Neural cell (in vitro differentiated cells): ENCODE measurements around the gene GALNT14. TPM values are rescaled to one million over a fixed set of nuclear protein-coding genes. Genes with fewer than 3 reads are reported as not detected.

ENCODE experiments used
- H2AFZ ChIP-seq: fragments of 200-600, 300-800 bp; sonication (generic), shearing (Covaris generic); 2 replicates; pipeline ENCODE4 v1.6.0; 2014; ENCODE audit warnings: low read depth, mild to moderate bottlenecking, antibody characterized with exemption, low read length, moderate library complexity
- H3F3A ChIP-seq: fragments of 200-600 bp; shearing (Covaris generic); 2 replicates; pipeline ENCODE4 v1.6.1; 2016; ENCODE audit warnings: mild to moderate bottlenecking, moderate library complexity, mixed read lengths, antibody characterized with exemption, low read length; ENCODE audit not compliant: insufficient read depth, poor library complexity, severe bottlenecking
- H3K27ac ChIP-seq: fragments of 200-600, 300-800 bp; sonication (generic), shearing (Covaris generic); 2 replicates; pipeline ENCODE4 v1.5.1; 2014; ENCODE audit warnings: mild to moderate bottlenecking, low read length, moderate library complexity
- H3K27me3 ChIP-seq: fragments of 300-800, 200-600 bp; sonication (generic), shearing (Covaris generic); 2 replicates; pipeline ENCODE4 v1.6.0; 2014; ENCODE audit warnings: mild to moderate bottlenecking, low read depth, low read length, moderate library complexity; ENCODE audit not compliant: insufficient read depth
- H3K36me3 ChIP-seq: fragments of 300-800, 200-600 bp; sonication (generic), shearing (Covaris generic); 2 replicates; pipeline ENCODE4 v1.5.1; 2014; ENCODE audit warnings: mild to moderate bottlenecking, antibody characterized with exemption, low read length, moderate library complexity; ENCODE audit not compliant: insufficient read depth
- H3K4me2 ChIP-seq: fragments of 300-800, 200-600 bp; sonication (generic), shearing (Covaris generic); 2 replicates; pipeline ENCODE4 v1.6.0; 2014; ENCODE audit warnings: mild to moderate bottlenecking, low read length
- H3K4me3 ChIP-seq: fragments of 300-800, 200-600 bp; sonication (generic), shearing (Covaris generic); 2 replicates; pipeline ENCODE4 v1.5.1; 2014; ENCODE audit warnings: mild to moderate bottlenecking, low read length, moderate library complexity
- H3K79me2 ChIP-seq: fragments of 200-600 bp; shearing (Covaris generic); replicated peaks from 2 replicates; pipeline ENCODE4 v1.6.0; 2014; ENCODE audit warnings: mild to moderate bottlenecking, low read length, moderate library complexity; ENCODE audit not compliant: insufficient read depth
- H3K9ac ChIP-seq: fragments of 300-800, 200-600 bp; sonication (generic), shearing (Covaris generic); 2 replicates; pipeline ENCODE4 v1.6.1; 2016; ENCODE audit warnings: mild to moderate bottlenecking, low read length, mixed read lengths
- H3K9me2 ChIP-seq: fragments of 200-600 bp; shearing (Covaris generic); 2 replicates; pipeline ENCODE4 v1.6.1; 2016; ENCODE audit warnings: mild to moderate bottlenecking, low read length, mixed read lengths; ENCODE audit not compliant: insufficient read depth
- H3K9me3 ChIP-seq: fragments of 200-600, 300-800 bp; sonication (generic), shearing (Covaris generic); 2 replicates; pipeline ENCODE4 v1.6.1; 2016; ENCODE audit warnings: mild to moderate bottlenecking, mixed run types, low read length, moderate library complexity, mixed read lengths
- H4K20me1 ChIP-seq: fragments of 200-600 bp; shearing (Covaris generic); 2 replicates; pipeline ENCODE4 v1.6.1; 2016; ENCODE audit warnings: mild to moderate bottlenecking, mixed run types; ENCODE audit not compliant: insufficient read depth
- CTCF ChIP-seq: fragments of 450-650 bp; IDR thresholded peaks from 2 replicates; pipeline ENCODE4 v1.5.1; 2014; ENCODE audit warnings: antibody characterized with exemption, mild to moderate bottlenecking, moderate library complexity; ENCODE audit not compliant: poor library complexity, severe bottlenecking
- EP300 ChIP-seq: fragments of 450-650 bp; conservative IDR thresholded peaks from 2 replicates; pipeline ENCODE4 v1.6.1; 2014; ENCODE audit warnings: antibody characterized with exemption, mild to moderate bottlenecking, moderate library complexity; ENCODE audit not compliant: poor library complexity, severe bottlenecking
- EZH2 ChIP-seq: fragments of 200-600, 300-800 bp; shearing (Covaris generic), sonication (generic); IDR thresholded peaks from 2 replicates; pipeline ENCODE4 v1.6.1; 2014; ENCODE audit warnings: antibody characterized with exemption, low read length, borderline replicate concordance, mild to moderate bottlenecking; ENCODE audit not compliant: insufficient read depth, poor library complexity, severe bottlenecking
- MXI1 ChIP-seq: fragments of 450-650 bp; conservative IDR thresholded peaks from 2 replicates; pipeline ENCODE4 v1.6.1; 2014; ENCODE audit warnings: antibody characterized with exemption, mild to moderate bottlenecking; ENCODE audit not compliant: poor library complexity, severe bottlenecking
- POLR2AphosphoS5 ChIP-seq: IDR thresholded peaks from 2 replicates; pipeline ENCODE4 v1.6.1; 2012
- RAD21 ChIP-seq: fragments of 450-650 bp; conservative IDR thresholded peaks from 2 replicates; pipeline ENCODE4 v1.6.1; 2014; ENCODE audit warnings: antibody characterized with exemption, mild to moderate bottlenecking, moderate library complexity
- REST ChIP-seq: IDR thresholded peaks from 2 replicates; pipeline ENCODE4 v1.6.1; 2012; ENCODE audit warnings: borderline replicate concordance
- SMC3 ChIP-seq: fragments of 450-650 bp; conservative IDR thresholded peaks from 2 replicates; pipeline ENCODE4 v1.6.1; 2014; ENCODE audit warnings: antibody characterized with exemption, mild to moderate bottlenecking, moderate library complexity; ENCODE audit not compliant: poor library complexity
- TAF1 ChIP-seq: IDR thresholded peaks from 2 replicates; pipeline ENCODE4 v1.6.1; 2012; ENCODE audit warnings: low read depth
- polyA plus RNA-seq: library from polyadenylated mRNA; depleted of rRNA; stranded (reverse); fragments of >200 nt; gene quantifications from 2 replicates; pipeline ENCODE4 v1.2.3, GENCODE V29; 2014

GALNT14 gene
- polyA plus RNA-seq, 1 donor from 2014 or later: 15.9 TPM

GRCh38 chr2:31027549-31027948 is 110.7 kb downstream of the GALNT14 start:
- Histone ChIP-seq H3F3A (no peaks in the 10 kb centered on the region), H3K4me3 (no peak overlapping the region), H3K79me2 (no peaks in the 10 kb centered on the region), H3K9me3 (no peaks in the 10 kb centered on the region), H3K4me2 (no peak overlapping the region), H3K27me3 (no peaks in the 10 kb centered on the region), H3K9ac (no peak overlapping the region), H3K27ac (no peak overlapping the region), H3K36me3 (no peaks in the 10 kb centered on the region), H2AFZ (no peak overlapping the region), H4K20me1 (no peaks in the 10 kb centered on the region), H3K9me2 (no peaks in the 10 kb centered on the region)
- TF ChIP-seq EZH2: no peak
- TF ChIP-seq SMC3: no peak
- TF ChIP-seq RAD21: no peak
- TF ChIP-seq MXI1: no peak
- TF ChIP-seq TAF1: no peak
- no peak for TF ChIP-seq EP300
- TF ChIP-seq REST: no peak

- Histone ChIP-seq H3K4me3 (no peak overlapping the region), H2AFZ (no peak overlapping the region), H3K9ac (no peak overlapping the region), H3K79me2 (no peaks in the 10 kb centered on the region), H3K9me2 (no peaks in the 10 kb centered on the region), H3K4me2 (no peak overlapping the region), H4K20me1 (no peaks in the 10 kb centered on the region), H3K27me3 (no peaks in the 10 kb centered on the region), H3K36me3 (no peaks in the 10 kb centered on the region), H3K27ac (no peak overlapping the region), H3K9me3 (no peaks in the 10 kb centered on the region), H3F3A (no peaks in the 10 kb centered on the region)
- TF ChIP-seq POLR2AphosphoS5 (no peak), EP300 (no peak), EZH2 (no peak), MXI1 (no peak), REST (no peak), SMC3 (no peak), CTCF (no peak), RAD21 (no peak), TAF1 (no peak)
These were observed 114.7 kb downstream of the GALNT14 start for GRCh38 chr2:31023541-31023940.
